ENCODE measurements around the gene ANKRD12.

The ANKRD12 gene

DNA sequence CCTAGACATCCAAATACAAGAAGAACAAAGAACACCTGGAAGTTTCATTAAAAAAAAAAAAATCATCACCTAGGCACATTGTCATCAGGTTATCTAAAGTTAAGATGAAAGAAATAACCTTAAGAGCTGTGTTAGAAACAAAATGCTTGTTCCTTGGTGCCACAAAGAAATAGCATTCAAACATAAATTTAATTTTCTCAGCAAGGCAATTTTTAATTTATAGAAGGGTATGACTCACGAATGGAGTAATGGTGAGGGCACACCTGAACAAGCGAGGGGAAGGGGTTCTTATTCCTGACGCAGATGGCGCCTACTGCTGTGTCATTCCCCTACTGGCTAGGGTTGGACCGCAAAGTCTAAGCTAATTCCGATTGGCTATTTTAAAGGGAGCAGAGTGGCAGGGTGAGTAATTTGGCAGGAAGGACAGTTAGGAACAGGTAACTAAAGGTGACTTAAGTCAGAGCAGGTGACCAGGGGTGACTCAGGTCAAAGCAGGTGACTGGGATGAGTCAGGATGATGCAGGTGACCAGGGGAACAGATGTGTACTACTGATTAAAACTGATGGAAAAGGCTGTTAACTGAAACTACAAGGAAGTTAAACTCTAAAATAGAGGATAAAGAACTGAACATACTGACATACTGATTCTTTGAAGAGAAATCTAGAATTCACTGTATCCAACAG is 167.9 kb downstream of the ANKRD12 start:
- no peak for DNase-seq

DNA sequence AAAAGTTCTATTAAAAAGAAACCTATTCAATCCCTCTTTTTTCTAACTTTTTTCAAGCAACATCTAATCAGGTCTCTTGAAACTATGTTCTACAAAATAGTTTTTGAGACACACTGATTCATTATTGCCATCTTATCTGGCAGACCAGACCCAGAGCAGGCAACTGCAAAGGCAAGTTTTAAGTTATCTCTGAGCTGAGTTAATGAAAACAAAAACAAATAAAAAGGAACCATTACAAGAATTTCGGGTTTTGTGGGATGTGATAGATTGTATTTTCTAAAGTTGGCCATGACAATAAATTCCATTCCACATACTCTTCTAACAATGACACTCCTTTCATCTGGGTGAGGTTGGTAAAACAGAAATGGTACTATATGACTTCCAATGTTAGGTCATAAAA is 182.8 kb downstream of the ANKRD12 start:
- no peak for DNase-seq

DNA sequence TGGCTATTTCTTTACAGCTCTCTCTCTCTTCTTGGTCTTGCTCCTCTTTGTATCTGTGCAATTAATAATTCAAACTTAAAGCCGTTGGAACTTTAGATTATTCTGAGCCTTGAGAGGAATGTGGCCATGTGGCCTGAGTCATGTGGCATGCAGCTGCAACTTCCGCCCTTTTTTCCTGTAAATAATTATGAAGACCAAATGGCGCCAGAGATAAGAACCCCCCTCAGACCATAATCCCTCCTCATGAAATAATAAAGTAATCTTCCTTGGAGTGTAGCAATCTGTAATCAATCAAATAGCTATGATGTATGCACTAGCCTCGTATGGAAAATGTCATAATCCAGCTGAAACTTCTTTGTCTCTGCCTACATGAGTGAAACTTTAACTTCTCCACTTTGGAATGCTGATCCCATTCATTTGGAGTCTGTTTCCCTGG is 184.5 kb downstream of the ANKRD12 start:
- DNase-seq = no peak

DNA sequence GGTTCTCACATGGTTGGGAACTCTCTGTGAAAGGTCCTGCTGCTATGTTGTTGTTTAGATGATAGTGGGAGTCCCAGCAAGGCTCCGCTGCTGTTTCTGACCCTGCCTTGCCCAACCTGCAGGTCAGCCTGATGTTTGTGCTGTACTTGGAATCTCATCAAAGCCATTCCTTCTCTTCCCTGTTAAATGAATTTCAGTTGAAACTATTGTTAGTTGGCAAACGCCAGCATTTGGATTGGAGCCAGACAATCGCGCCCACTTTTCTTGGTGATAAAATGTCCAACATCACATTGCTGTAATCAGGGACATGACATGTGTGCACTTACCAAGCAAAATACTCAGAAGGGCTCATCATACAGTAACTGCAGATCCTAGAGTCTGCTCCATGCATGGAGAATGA is 185.2 kb downstream of the ANKRD12 start:
- no peak for DNase-seq

DNA sequence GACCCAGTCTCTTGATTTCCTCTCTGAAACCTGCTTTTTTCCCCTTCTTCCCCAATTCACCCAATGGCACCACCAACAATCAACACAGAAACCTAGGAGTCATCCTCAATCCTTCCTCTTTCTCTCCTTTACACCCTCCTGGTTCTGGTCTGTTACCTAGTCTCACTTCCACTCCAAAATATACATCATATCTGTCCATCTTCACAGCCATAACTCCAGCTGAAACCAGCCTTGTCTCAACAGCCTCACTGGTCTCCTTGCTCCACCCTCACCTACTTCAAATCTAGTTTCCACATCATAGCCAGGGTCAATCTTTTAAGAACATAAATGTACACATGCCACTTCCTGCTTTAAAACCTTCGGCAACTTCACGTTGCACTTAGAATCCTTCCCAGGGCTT is 186.2 kb downstream of the ANKRD12 start:
- DNase-seq = no peak

DNA sequence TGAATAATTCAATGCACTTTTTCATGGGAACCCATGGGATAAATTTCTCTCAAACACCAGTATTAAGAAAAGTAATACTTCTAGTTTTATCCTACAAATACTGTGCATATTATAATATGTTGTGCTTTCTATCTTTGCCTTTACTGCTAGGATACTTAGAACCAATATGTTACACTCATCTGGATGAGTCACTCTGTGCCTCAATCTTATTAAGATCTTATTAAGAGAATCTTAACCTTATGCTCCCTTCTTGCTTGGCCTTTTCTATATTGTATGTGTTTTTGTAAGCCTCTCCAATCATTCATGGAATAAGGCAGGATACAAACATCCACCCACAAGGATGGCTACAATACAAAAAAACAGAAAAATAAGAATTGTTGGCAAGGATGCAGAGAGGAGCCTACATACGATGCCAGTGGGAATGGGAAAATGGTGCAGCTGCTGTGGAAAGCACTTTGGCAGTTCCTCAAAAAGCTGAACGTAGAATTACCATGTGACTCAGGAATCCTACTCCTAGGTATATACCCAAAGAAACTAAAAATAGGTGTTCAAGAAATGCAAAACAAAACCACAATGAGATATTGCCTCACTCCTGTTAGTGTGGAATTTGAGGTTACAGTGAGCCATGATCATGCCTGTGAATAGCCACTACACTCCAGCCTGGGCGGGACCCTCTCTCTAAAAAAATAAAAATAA is 187.3 kb downstream of the ANKRD12 start:
- DNase-seq = no peak

DNA sequence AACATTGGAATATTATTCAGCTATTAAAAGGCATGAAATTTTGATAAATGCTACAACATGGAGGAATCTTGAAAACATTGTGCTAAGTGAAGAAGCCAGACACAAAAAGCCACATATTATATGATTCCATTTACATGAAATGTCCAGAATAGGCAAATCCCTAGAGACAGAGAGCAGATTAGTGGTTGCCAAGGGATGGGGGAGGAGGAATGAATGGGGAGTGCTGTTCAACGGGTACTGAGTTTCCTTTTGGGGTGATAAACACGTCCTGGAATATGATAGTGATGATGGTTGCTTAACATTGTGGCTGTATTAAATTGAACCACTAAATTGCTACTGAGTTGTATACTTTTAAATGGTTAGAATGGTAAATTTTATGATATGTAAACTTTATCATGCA is 189.1 kb downstream of the ANKRD12 start:
- DNase-seq = no peak

DNA sequence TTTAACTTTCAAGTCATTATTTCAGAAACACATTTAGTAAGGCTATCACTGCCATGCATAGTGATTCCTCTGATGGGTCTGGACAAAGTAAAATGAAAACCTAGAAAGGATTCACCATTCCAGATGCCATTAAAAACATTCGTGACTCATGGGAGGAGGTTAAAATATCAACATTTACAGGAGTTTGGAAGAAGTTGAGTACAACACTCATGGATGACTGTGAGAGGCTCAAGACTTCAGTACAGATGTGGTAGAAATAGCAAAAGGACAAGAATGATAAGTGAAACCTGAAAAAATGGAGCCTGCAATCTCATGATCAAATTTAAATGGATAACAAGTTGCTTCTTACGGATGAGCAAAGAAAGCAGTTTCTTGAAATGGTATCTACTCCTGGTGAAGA is 192.2 kb downstream of the ANKRD12 start:
- no peak for DNase-seq

DNA sequence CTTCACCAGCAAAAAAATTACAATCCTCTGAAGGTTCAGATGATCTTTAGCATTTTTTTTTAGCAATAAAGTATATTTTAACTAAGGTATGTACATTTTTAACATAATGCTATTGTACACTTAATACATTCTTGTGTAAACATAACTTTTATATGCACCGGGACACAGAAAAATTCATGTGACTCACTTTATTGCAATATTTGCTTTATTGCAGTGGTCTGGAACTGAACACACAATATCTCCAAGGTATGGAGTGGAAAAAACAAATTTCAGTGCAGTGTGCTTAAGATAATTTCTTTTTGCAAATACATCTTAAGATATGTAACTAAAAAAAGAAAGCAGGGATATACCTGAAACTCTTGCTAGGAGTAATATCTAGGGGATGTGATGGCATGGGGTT is 192.9 kb downstream of the ANKRD12 start:
- no peak for DNase-seq

DNA sequence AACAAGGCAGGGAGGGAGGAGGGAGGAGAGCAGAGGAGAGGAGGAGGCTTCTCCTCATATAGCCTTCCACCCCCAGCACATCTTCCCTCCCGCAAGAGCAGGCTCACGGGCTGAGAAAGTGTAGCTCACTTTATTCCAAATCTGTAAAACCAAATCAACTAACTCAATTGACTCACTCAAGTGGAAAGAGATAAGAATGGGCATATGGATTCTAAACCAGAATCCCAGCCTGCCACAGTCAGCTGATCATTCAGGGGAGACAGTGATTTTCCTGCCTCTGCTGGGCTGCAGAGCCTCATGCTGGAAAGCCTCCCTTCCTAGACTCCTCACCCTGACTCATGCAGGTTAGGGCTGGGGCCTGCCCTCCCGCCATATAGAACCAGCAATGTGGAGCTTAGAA is 193.8 kb downstream of the ANKRD12 start:
- no peak for DNase-seq

DNA sequence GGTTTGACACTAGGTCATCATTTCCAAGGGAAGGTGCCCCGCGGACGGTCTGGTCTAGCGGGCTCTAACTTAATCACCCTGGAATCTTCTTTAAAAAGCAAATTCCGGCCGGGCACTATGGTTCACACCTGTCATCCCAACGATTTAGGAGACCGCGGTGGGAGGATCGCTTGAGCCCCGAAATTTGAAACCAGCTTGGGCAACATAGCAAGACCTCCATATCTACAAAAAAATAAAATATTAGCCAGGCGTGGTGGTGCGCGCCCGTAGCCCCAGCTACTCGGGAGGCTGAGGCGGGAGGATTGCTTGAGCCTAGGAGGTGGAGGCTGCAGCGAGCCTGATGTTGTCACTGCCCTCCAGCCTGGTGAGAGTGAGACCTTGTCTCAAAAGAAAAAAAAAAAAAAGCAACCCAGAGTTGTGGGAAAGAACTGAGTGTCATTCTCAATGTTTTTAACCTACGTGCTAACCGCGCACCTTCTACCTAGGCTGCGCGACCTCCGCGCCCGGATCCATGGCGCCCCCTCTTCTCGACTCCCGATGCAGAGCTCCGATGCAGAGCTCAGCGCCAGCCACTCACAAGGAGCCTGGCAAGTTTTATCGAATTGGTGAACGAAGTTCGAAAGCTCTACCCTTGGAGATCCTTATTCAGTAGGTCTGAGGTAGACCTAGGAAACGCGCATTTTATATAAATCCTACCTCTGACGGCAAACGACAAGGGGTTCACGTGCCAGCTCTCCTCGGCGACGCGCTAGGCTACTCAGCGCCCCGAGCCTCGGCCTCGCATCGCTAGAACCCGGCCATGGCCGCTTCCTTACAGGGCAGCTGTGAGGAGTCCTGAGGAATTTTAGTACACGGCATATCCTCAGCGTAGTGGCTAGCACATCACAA is 197.1 kb downstream of the ANKRD12 start:
- DNase-seq = peak; percentile 82

DNA sequence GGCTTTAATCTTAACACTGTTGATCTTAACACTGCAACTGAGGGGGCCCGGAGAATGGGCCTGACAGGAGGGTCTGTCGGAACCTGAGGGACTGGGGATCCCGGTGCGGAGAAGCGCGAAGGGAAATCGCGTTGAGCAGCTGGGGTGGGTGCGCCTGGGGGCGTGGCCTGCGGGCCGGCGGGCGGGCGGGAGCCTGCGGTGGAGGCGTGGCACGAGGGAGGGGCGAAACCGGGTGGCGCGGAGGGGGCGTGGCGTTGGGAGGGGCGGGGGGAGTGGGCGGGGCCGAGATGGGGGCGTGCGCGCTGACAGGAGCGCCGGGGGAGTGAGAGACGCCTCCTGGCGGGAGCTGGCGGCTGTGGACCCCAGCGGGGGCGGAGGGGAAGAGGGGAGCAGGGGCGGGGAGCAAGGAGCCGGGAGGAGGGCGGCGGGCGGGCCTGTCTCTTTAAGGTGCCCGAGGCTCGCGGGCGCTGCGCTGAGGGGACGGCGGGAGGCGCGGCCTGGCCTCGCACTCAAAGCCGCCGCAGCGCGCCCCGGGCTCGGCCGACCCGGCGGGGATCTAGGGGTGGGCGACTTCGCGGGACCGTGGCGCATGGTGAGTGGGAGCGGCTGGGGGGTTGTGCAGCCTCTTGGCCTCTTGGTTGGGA is 197.9 kb downstream of the ANKRD12 start, which contains the start of gene TWSG1:
TSS of gene TWSG1 (plus strand) at position 445 of the 644 bp plus-strand sequence. CDS start 2,457 bp downstream, outside the sequence.
- DNase-seq = peak; percentile 82

DNA sequence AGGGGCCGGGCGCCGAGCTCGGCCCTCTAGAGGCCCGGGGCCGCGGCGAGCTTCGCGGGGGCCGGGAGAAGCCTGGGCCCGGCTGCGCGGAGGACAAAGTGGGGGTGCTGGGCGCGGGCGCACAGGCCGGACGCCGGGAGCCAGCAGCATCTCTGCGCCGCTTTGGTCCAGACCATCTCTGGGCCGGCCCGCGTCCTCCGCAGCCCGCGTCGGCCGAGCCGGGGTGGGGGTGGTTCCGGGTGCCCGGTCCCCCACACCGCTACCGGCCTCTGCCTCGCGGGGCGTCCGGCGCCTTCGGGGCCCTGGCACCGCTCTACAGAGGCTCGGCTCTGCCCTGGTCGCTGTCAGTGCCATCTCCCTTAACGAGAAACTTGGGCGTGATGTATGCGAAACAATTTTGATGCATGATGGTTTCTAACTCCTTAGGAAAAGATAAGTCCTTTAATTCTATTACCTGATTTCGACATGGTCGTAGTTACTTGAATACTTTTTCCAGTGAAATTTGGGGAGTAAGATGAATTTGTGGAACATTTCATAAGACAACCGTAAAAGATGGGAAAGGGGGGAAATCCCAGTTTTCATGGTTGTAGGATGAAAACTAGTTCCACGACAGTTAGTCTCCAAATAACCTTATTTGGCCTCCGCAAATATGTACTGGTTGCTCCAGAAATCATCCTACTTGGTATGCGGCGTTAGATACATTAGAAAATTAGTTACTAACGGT is 198.6 kb downstream of the ANKRD12 start:
- DNase-seq = peak; percentile 3

Measured in SHP77 treated with DMSO at 0.1 percent for 48 hours (cell line).